ENCODE data around the gene TNFRSF11A.

- TF ChIP-seq MAX (IDR thresholded peaks at IDR 0.05), result no peak
- no peak for TF ChIP-seq EP300 (IDR thresholded peaks at IDR 0.05; ENCODE audit: borderline replicate concordance)
These were observed 10.4 kb downstream of the TNFRSF11A start for GRCh38 chr18:62335494-62335893.

All from Ishikawa (cell line).